Measurements from ENCODE around the gene FSTL4.

FSTL4 gene

DNA sequence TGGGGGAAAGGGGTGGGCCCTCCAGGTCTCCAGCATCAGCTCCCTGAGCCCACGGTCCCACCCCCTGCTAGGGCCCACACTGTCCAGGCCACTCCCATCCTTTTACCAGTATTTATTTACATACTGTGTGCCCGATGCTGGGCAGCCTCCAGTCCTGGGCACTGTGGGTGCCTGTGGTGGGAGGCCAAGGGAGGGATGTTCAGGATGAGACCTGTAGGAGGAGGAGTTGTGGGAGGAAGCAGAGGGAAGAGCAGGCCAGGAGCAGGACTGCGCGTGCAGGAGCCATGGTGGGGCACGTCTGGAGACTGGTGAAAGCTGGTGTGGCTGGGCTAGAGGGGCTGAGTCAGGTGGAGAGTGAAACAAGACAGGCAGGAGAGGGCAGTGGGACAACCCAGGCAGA, 293.1 kb downstream of the FSTL4 start:
- CTCF ChIA-PET: interaction anchor here (1.5 kb wide), 1 partner anchor 208 kb away, joined by 4 read pairs; no protein-coding TSS in a partner anchor

DNA sequence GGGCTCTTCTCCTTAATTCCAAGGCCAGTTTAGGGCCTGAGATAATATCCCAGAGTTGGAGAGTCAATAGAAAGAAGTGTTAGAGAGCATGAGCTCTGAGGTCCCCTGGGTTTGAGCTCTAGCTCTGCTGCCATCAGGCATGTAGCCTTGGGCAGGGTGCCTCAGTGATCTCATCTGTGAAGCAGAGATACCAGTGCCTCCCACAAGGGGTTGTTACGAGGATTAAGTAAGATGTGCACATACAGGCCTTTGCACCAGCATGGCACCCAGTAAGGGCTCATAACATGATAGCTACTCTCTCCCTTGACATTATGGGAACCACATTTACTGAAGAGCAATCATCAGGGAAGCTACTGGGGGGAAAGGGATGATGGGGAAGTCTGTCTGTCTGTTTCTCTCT, 294.8 kb downstream of the FSTL4 start:
- TF ChIP-seq, protein P1, sequence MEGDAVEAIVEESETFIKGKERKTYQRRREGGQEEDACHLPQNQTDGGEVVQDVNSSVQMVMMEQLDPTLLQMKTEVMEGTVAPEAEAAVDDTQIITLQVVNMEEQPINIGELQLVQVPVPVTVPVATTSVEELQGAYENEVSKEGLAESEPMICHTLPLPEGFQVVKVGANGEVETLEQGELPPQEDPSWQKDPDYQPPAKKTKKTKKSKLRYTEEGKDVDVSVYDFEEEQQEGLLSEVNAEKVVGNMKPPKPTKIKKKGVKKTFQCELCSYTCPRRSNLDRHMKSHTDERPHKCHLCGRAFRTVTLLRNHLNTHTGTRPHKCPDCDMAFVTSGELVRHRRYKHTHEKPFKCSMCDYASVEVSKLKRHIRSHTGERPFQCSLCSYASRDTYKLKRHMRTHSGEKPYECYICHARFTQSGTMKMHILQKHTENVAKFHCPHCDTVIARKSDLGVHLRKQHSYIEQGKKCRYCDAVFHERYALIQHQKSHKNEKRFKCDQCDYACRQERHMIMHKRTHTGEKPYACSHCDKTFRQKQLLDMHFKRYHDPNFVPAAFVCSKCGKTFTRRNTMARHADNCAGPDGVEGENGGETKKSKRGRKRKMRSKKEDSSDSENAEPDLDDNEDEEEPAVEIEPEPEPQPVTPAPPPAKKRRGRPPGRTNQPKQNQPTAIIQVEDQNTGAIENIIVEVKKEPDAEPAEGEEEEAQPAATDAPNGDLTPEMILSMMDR (IDR thresholded peaks at IDR 0.05; ENCODE audit: insufficient read depth, low read length, missing control alignments): no peak
- CTCF ChIA-PET: interaction anchor here (3.0 kb wide), 1 partner anchor 206 kb away, joined by 10 read pairs; no protein-coding TSS in a partner anchor
- POLR2A ChIA-PET: no interaction called here
- H3K4me3 ChIP-seq (ENCODE audit: low read depth, low read length): no peak overlapping the region
- DNase-seq (ENCODE audit: low read depth, low spot score): no peak

More for the DNA sequence above, 293.1 kb downstream of the FSTL4 start:
- DNase-seq (ENCODE audit: low read depth, low spot score): no peak
- TF ChIP-seq, protein P1 (IDR thresholded peaks at IDR 0.05; ENCODE audit: insufficient read depth, low read length, missing control alignments): no peak
- no peak overlapping the region for H3K4me3 ChIP-seq (ENCODE audit: low read depth, low read length)
- POLR2A ChIA-PET: no interaction called here

- TF ChIP-seq, protein P1 (IDR thresholded peaks at IDR 0.05; ENCODE audit: insufficient read depth, low read length, missing control alignments): no peak
- ChIA-PET POLR2A (no interaction called here), CTCF (interaction anchor here (0.6 to 3.0 kb wide), 3 partner anchors 10 to 206 kb away, joined by 3 to 10 read pairs (median 3); no protein-coding TSS in a partner anchor)
- no peak for DNase-seq (ENCODE audit: low read depth, low spot score)
- H3K4me3 ChIP-seq (ENCODE audit: low read depth, low read length): no peak overlapping the region
Observed at GRCh38 chr5:133316346-133317343, 295.7 kb downstream of the FSTL4 start.

- TF ChIP-seq, protein P1 (IDR thresholded peaks at IDR 0.05; ENCODE audit: insufficient read depth, low read length, missing control alignments): no peak
- ChIA-PET POLR2A (no interaction called here), CTCF (interaction anchor here (0.7 kb wide), 1 partner anchor 12 kb away, joined by 3 read pairs; no protein-coding TSS in a partner anchor)
- no peak overlapping the region for H3K4me3 ChIP-seq (ENCODE audit: low read depth, low read length)
- DNase-seq (ENCODE audit: low read depth, low spot score): no peak
Observed at GRCh38 chr5:133314086-133314485, 298.3 kb downstream of the FSTL4 start.

GRCh38 chr5:133311176-133311575, 301.2 kb downstream of the FSTL4 start:
- CTCF ChIA-PET: no interaction called here
- no peak for DNase-seq (ENCODE audit: low read depth, low spot score)
- H3K4me3 ChIP-seq (ENCODE audit: low read depth, low read length): no peak overlapping the region
- POLR2A ChIA-PET: no interaction called here
- TF ChIP-seq, protein P1 (IDR thresholded peaks at IDR 0.05; ENCODE audit: insufficient read depth, low read length, missing control alignments): no peak

- DNase-seq (ENCODE audit: low read depth, low spot score): no peak
- CTCF ChIA-PET: no interaction called here
- no peak overlapping the region for H3K4me3 ChIP-seq (ENCODE audit: low read depth, low read length)
- POLR2A ChIA-PET: no interaction called here
- TF ChIP-seq, protein P1 (IDR thresholded peaks at IDR 0.05; ENCODE audit: insufficient read depth, low read length, missing control alignments): no peak
Observed at GRCh38 chr5:133309984-133310621, 302.2 kb downstream of the FSTL4 start.
